Right lung (tissue), 10 donors: ENCODE measurements around the gene KIT. TPM values are rescaled to one million over a fixed set of nuclear protein-coding genes. Genes with fewer than 3 reads are reported as not detected.
"Not testable (repeated sequence)": the region's sequence is repeated elsewhere in the genome, so short reads cannot be mapped to it uniquely, and the experiment has no call there.

ENCODE experiments used
- DNase-seq, 2 donors: peaks; one replicate each; pipeline ENCODE4 v3.0.0-alpha.2; 2013
- long read RNA-seq, 8 donors: transcript quantifications; one replicate each; lab custom pipeline, GENCODE V29; 2026
- polyA plus RNA-seq, 5 donors: library from polyadenylated mRNA; unstranded; fragments of 120-200 nt; gene quantifications; one replicate each; pipeline versions ENCODE4 v1.2.1 to v1.2.3, GENCODE V29; 2013; ENCODE audit warnings: inconsistent platforms in 1 of 5, low replicate concordance in 1 of 5; ENCODE audit not compliant: insufficient read length in 5 of 5, insufficient read depth in 1 of 5

KIT gene
- 10 to 100 TPM; 49.1 to 84.3 (median 80.5) TPM for polyA plus RNA-seq
- long read RNA-seq, donor 1, full-length matches to known transcripts = 8 of 14 reads
- long read RNA-seq, donor 1, partial matches to known transcripts = 6 of 14 reads
- long read RNA-seq, donor 1, other reads (novel, unspliced or antisense) = 0 of 14 reads
- long read RNA-seq, donor 2, full-length matches to known transcripts = 9 of 9 reads
- long read RNA-seq, donor 2, partial matches to known transcripts = 0 of 9 reads
- long read RNA-seq, donor 2, other reads (novel, unspliced or antisense) = 0 of 9 reads
- long read RNA-seq, donor 3, partial matches to known transcripts = 0 of 5 reads
- long read RNA-seq, donor 3, other reads (novel, unspliced or antisense) = 0 of 5 reads
- long read RNA-seq, donor 4, transcript KIT-204 (2 exons, 538 nt) = major isoform, 8 of 22 reads
- long read RNA-seq, donor 4, partial matches to known transcripts = 10 of 22 reads
- long read RNA-seq, donor 4, other reads (novel, unspliced or antisense) = 0 of 22 reads
- long read RNA-seq, donor 5, transcript KIT-204 (2 exons, 538 nt) = major isoform, 23 of 35 reads
- long read RNA-seq, donor 5, partial matches to known transcripts = 12 of 35 reads
- long read RNA-seq, donor 5, other reads (novel, unspliced or antisense) = 0 of 35 reads
- long read RNA-seq, donor 6, full-length matches to known transcripts = 6 of 14 reads
- long read RNA-seq, donor 6, partial matches to known transcripts = 8 of 14 reads
- long read RNA-seq, donor 6, other reads (novel, unspliced or antisense) = 0 of 14 reads
- long read RNA-seq, donor 7, transcript KIT-204 (2 exons, 538 nt) = major isoform, 5 of 14 reads
- long read RNA-seq, donor 7, partial matches to known transcripts = 6 of 14 reads
- long read RNA-seq, donor 7, other reads (novel, unspliced or antisense) = 0 of 14 reads
- long read RNA-seq, donor 8, full-length matches to known transcripts = 6 of 6 reads
- long read RNA-seq, donor 8, partial matches to known transcripts = 0 of 6 reads
- long read RNA-seq, donor 8, other reads (novel, unspliced or antisense) = 0 of 6 reads

- DNase-seq = peak; percentile 55 to 59
Measured at GRCh38 chr4:54657551-54658251, at the start of gene KIT. Gene KIT (plus strand): TSS chr4:54657957. CDS start chr4:54658015, 58 bp downstream.

DNA sequence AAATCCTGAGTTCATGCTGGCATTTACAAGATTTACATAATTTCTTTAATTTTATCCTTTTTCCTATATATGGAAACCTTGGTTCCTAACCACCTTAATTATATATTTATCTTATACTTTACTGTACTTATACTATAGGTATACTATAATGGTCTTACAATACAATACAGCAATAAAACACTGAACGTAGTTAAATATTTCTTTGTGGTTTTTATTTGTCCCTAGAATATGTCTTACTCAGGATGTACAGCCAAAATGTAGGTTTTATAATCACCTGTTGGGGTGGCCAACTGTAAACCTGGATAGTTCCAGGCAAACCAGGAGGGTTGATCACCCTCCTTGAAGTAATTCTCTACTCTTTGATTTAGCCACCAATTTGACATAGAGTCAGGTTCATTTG, 48.4 kb upstream of the KIT start:
- no peak for DNase-seq

GRCh38 chr4:54614149-54614548, 43.6 kb upstream of the KIT start:
- DNase-seq = no peak

- no peak for DNase-seq
Measured at GRCh38 chr4:54620773-54621172, 37.0 kb upstream of the KIT start.

DNA sequence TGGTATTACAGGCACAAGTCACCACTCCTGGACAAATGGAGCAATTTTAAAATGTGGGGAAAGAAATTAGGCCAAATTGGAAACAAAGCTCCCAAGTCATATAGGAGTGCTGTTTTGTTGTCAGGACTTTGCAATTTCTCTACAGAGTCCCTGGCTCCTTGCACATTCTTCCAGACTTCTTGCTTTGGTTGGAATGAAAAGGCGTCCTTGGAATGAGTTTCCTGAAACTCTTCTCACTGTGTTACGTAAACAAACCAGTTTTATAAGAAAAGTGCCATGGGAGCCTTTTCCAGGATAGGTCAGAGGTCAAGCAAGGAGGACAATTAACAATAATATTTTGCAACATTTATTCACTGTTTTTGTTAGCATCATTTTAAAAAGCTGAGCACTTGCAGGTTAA, 32.4 kb upstream of the KIT start:
- DNase-seq = no peak

- no peak for DNase-seq
Measured at GRCh38 chr4:54626113-54626512, 31.6 kb upstream of the KIT start.

GRCh38 chr4:54632537-54632936, 25.2 kb upstream of the KIT start:
- DNase-seq = no peak

GRCh38 chr4:54633102-54633740, 24.5 kb upstream of the KIT start:
- not testable (repeated sequence) for DNase-seq

DNA sequence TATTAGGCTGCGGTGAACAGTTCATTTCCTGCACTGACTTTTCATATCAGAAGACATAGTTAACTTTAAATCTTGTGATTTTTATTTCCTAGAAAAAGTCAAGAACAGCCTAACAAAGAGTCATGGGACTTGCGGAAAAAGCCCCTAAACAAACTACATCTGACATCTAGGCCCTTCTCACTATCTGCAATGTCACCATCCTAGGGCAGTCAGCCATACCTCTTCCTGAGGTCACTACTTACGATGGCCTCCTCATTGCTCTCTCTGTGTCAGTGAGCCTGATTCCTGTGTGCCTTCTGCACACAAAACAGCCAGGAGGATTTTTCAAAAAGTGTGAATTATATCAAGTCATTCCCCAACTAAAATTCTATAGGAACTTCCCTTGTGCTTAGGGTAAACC, 22.4 kb upstream of the KIT start:
- DNase-seq = no peak

DNA sequence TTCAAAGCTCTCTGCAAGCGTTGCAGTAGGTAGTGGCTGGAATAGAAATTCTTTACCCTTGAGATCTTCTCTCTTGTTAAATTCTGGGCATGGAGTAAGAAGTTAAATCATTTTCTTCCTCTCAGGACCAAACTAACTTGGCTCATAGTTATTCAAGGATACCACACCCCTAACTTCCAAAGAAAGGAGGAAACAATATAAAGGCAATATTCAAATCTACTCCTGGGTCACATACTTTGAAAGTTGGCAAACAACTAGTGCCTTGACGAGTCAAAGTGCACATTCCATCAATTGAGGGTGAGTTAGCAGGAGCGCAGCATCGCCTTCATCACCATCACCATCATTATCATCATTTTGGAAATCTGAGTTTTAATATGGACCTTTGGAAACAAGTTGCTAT, 20.4 kb upstream of the KIT start:
- no peak for DNase-seq

- not testable (repeated sequence) for DNase-seq
Measured at GRCh38 chr4:54641101-54641500, 16.7 kb upstream of the KIT start.

DNA sequence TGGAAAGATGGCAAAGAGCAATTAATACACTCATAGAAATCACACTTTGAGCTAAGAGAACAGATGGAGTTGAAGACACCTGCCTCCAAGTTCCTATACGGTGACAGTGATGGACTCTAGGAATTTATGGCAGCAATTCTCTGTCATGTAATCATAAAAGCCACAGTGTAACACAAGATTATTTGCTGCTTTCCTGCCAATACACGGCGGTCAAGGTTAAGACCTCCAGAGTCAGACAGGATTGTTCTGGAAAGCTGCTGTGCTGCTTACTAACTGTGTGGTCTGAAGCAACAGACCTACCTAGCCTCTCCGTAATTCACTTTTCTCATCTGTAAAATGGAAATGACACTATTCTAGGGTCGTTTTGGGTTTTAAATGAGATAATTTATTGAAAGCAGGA, 14.6 kb upstream of the KIT start:
- DNase-seq = no peak

- no peak for DNase-seq
Measured at GRCh38 chr4:54643958-54644751, 13.6 kb upstream of the KIT start.

GRCh38 chr4:54645830-54646229, 11.9 kb upstream of the KIT start:
- no peak for DNase-seq

DNA sequence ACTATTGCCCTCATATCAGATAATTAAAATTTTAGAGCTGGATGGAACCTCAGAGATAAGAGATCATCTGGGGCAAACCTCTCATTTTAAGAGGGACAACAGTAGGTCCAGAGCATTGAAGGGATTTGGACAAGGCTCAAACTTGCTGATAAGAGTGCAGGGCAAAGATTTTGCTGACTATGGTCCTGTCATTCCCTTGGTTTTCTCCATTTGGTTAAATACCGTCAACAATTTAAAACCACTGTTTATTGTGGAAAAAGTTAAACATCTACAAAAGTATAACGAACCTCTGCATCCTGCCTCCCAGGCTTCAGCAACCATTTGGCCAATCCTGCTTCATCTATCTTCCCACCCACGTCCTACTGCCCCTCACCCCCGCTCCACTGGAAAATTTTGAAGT, 10.7 kb upstream of the KIT start:
- no peak for DNase-seq

DNA sequence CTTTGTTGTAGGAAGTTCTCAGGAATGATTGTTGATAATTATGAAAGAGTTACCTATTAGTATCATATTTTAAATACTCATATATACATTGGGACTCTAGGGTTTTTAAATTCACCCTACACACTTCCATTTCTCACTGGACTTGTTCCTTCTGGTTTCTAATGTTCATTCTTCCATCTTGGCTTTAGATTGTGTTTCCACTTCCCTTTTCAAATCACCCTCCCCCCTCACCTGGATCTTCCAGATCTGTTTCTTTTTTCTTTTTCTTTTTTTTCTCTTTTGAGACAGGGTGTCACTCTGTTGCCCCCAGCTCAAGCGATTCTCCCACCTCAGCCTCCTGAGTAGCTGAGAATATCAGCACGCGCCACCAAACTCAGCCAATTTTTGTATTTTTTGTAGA, 6.7 kb upstream of the KIT start:
- no peak for DNase-seq

- DNase-seq = no peak
Measured at GRCh38 chr4:54654753-54655152, 3.0 kb upstream of the KIT start.

GRCh38 chr4:54657185-54657550, 589 bp upstream of the KIT start:
- peak in 1 of 2 donors; percentile 9 for DNase-seq

DNA sequence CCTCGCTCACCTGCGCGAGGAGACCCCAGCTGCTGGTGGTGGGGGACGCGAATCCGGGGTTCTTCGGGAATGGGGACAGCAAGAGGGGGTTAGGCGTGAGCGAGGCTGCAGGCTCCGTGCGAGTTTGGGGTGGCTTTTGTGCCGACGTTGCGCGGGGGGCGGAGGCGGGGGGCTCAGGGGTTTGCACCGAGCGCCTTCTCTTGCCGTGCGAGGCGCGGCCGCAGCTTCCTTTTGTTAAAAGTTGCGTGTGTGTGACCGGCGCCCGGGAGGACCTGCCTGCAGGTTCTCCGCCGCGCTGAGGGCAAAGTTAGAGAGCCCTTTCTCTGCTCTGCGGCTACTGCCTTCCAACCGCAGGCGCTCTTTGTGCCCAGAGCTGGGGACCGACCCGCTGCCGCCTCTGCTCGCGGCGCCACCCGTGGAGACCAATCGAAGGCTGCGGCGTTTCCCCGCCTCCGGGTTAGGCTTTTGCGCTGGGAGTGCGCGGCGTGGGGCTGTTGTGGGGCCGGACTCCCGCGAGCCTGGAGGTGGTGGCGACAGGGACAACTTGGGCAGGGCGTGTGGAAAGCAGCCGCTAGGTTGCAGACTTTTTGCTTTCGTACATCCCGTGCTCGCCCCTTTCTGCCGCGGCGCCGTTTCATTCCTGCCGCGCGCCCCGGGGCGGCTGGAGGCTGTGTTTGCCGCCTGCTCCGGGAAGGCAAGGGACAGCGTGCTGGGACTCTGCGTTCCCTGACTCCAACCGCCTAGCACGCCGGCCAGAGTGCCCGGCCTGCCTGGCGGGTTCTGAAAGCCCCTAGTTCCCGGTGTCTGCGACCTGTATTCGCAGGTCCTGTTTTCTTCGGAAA, 716 bp downstream of the KIT start:
- DNase-seq = peak; percentile 42 to 52

- DNase-seq = peak in 1 of 2 donors; percentile 3
Measured at GRCh38 chr4:54659313-54659712, 1.6 kb downstream of the KIT start.
